Gastrocnemius medialis (tissue), 4 donors: ENCODE results near the gene GNG7. TPM values are rescaled to one million over a fixed set of nuclear protein-coding genes. Genes with fewer than 3 reads are reported as not detected.

Source experiments
- ATAC-seq, 2 donors: fragments of 150-250 bp; one replicate each; pipeline ENCODE4 v1.9.1; 2016
- DNase-seq, 2 donors: peaks; one replicate each; pipeline ENCODE4 v3.0.0-alpha.2; 2019
- H3K27ac ChIP-seq, 4 donors: fragments of 200-600 bp; sonication (generic); 1 replicate in 1 of 4; 2 replicates in 3 of 4; pipeline ENCODE4 v1.5.1; 2016 to 2018; ENCODE audit warnings: mild to moderate bottlenecking in 2 of 4, moderate library complexity in 1 of 4
- H3K27me3 ChIP-seq, 3 donors: fragments of 200-600 bp; sonication (generic) in 2 of 3; 1 replicate in 1 of 3; 2 replicates in 2 of 3; pipeline versions ENCODE4 v1.5.1 to v1.6.0; 2016 to 2019; ENCODE audit warnings: mild to moderate bottlenecking in 1 of 3, moderate library complexity in 1 of 3
- H3K36me3 ChIP-seq, 2 donors: fragments of 200-600 bp; sonication (generic) in 1 of 2; one replicate each; pipeline ENCODE4 v1.5.1; 2017 to 2018
- H3K4me1 ChIP-seq, 2 donors: fragments of 200-600 bp; sonication (generic) in 1 of 2; one replicate each; pipeline ENCODE4 v1.5.1; 2016 to 2017; ENCODE audit warnings: mild to moderate bottlenecking in 2 of 2
- H3K4me3 ChIP-seq, 4 donors: fragments of 200-600 bp; sonication (generic) in 3 of 4; 1 replicate in 1 of 4; 2 replicates in 3 of 4; pipeline ENCODE4 v1.5.1; 2016 to 2019; ENCODE audit warnings: mild to moderate bottlenecking in 2 of 4
- H3K9me3 ChIP-seq, 3 donors: fragments of 200-600 bp; sonication (generic) in 2 of 3; 1 replicate in 1 of 3; 2 replicates in 2 of 3; pipeline ENCODE4 v1.5.1; 2016 to 2019
- POLR2A ChIP-seq, 2 donors: fragments of 450-650 bp; IDR thresholded peaks; one replicate each; pipeline ENCODE4 v1.6.1; 2017; ENCODE audit warnings: antibody characterized with exemption in 2 of 2, mild to moderate bottlenecking in 2 of 2, moderate library complexity in 2 of 2
- in situ Hi-C, 4 donors: fragments of 200-750 bp; cut with MboI; loops; one replicate each; pipeline versions ENCODE4 v1.15.0 to v1.8.0; 2017; ENCODE audit warnings: low sequenced_read_pairs in 4 of 4
- intact Hi-C: fragments of 100-400 bp; cut with DNase I; formaldehyde crosslinking; loops from one replicate; pipeline ENCODE4 v1.15.1; 2023; ENCODE audit warnings: low total_unique reads
- total RNA-seq, 4 donors: library from RNA; depleted of rRNA; stranded (reverse); fragments of >200 nt; gene quantifications; one replicate each; pipeline versions ENCODE4 v1.1.0 to v1.2.3, GENCODE V29; 2016
- TF ChIP-seq, protein P1 (sequence below), 5 experiments: fragments of 450-650 bp in 3 of 5; fragments of 200-600 bp in 2 of 5; sonication (generic) in 2 of 5; IDR thresholded peaks in 4 of 5; conservative IDR thresholded peaks in 1 of 5; 1 replicate in 4 of 5; 2 replicates in 1 of 5; pipeline ENCODE4 v1.5.1; 2016 to 2019; ENCODE audit warnings: antibody characterized with exemption in 5 of 5, mild to moderate bottlenecking in 3 of 5, moderate library complexity in 3 of 5

GNG7 gene
- total RNA-seq, 4 donors from 2014 or later, result 0.46 to 1.1 (median 0.62) TPM

DNA sequence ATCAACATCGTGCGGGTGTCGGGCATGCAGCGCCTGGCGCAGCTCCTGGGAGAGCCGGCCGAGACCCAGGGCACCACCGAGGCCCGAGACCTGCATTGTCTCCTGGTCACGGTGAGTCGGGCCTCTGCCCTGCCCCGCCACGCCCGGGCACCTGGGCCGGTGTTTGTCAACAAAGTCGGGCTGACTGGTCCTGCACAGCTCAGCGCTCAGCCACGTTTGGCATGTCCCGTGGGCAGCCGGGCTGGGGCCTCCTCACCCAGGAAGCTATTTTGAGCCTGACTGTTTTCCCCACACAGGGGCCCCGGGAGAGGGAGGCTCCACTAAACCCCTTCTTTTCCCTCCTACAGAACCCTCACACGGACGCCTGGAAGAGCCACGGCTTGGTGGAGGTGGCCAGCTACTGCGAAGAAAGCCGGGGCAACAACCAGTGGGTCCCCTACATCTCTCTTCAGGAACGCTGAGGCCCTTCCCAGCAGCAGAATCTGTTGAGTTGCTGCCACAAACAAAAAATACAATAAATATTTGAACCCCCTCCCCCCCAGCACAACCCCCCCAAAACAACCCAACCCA lies 225.3 kb downstream of the GNG7 start:
- Histone ChIP-seq H3K27ac (peak overlapping the region; percentile 81 to 98 (median 90)), H3K36me3 (no peaks in the 10 kb centered on the region), H3K9me3 (no peaks in the 10 kb centered on the region), H3K27me3 (no peaks in the 10 kb centered on the region), H3K4me3 (peak overlapping the region; percentile 66 to 92 (median 84)), H3K4me1 (peaks cover 21 to 42% of the 10 kb centered on the region in 2 donors)
- ATAC-seq (peak; percentile 2 to 10), DNase-seq (peak; percentile 65 to 71)
- in situ Hi-C loops, result loop anchor here in 3 of 4 donors (5.0 to 10.0 kb wide), 5 partner anchors 65 to 138 kb away; no protein-coding TSS in a partner anchor
- intact Hi-C loops, result loop anchor here (2.0 kb wide), 1 partner anchor 18 kb away; no protein-coding TSS in a partner anchor
- TF ChIP-seq, protein P1, sequence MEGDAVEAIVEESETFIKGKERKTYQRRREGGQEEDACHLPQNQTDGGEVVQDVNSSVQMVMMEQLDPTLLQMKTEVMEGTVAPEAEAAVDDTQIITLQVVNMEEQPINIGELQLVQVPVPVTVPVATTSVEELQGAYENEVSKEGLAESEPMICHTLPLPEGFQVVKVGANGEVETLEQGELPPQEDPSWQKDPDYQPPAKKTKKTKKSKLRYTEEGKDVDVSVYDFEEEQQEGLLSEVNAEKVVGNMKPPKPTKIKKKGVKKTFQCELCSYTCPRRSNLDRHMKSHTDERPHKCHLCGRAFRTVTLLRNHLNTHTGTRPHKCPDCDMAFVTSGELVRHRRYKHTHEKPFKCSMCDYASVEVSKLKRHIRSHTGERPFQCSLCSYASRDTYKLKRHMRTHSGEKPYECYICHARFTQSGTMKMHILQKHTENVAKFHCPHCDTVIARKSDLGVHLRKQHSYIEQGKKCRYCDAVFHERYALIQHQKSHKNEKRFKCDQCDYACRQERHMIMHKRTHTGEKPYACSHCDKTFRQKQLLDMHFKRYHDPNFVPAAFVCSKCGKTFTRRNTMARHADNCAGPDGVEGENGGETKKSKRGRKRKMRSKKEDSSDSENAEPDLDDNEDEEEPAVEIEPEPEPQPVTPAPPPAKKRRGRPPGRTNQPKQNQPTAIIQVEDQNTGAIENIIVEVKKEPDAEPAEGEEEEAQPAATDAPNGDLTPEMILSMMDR (IDR thresholded peaks at IDR 0.05 in 4 of 5, conservative IDR thresholded peaks at IDR 0.05 in 1 of 5), result no peak
- peak in 1 of 2 donors; percentile 37 for TF ChIP-seq POLR2A (IDR thresholded peaks at IDR 0.05)

DNA sequence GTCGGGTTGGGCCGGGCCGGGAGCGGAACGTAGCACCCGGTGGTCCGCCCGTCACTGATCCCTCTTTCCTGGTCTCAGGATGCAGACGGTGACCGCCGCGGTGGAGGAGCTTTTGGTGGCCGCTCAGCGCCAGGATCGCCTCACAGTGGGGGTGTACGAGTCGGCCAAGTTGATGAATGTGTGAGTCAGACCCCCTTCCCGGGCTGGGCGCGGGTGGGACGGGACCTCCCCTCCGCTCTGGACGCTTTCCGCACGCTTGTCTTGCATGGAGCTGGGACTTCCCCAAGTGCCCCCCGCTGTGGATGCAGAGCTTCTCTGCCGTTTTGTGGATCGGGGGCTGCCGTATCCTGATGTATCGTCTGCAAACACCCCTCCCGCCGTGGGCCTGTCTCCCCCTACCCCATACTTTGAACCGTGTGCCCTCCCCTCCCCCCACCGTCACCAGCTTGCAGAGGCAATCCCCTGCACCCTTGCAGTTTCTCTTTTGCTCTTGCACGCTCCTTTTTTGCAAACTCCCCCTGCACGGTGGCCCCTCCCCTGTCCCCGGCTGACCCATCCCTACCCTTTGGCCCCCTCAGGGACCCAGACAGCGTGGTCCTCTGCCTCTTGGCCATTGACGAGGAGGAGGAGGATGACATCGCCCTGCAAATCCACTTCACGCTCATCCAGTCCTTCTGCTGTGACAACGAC lies 225.9 kb downstream of the GNG7 start:
- no peaks in the 10 kb centered on the region for H3K9me3 ChIP-seq
- DNase-seq (peak; percentile 15 to 36), ATAC-seq (no peak)
- TF ChIP-seq POLR2A (IDR thresholded peaks at IDR 0.05), result no peak
- TF ChIP-seq, protein P1 (IDR thresholded peaks at IDR 0.05 in 4 of 5, conservative IDR thresholded peaks at IDR 0.05 in 1 of 5), result no peak
- no peaks in the 10 kb centered on the region for H3K27me3 ChIP-seq
- H3K4me3 ChIP-seq, result peak overlapping the region; percentile 66 to 92 (median 84)
- in situ Hi-C loops, result loop anchor here in 3 of 4 donors (5.0 to 10.0 kb wide), 5 partner anchors 66 to 138 kb away; no protein-coding TSS in a partner anchor
- peak overlapping the region; percentile 81 to 98 (median 90) for H3K27ac ChIP-seq
- H3K4me1 ChIP-seq, result peaks cover 21 to 42% of the 10 kb centered on the region in 2 donors
- H3K36me3 ChIP-seq, result no peaks in the 10 kb centered on the region
- intact Hi-C loops, result loop anchor here (1.0 to 2.0 kb wide), 2 partner anchors 18 to 70 kb away; no protein-coding TSS in a partner anchor

DNA sequence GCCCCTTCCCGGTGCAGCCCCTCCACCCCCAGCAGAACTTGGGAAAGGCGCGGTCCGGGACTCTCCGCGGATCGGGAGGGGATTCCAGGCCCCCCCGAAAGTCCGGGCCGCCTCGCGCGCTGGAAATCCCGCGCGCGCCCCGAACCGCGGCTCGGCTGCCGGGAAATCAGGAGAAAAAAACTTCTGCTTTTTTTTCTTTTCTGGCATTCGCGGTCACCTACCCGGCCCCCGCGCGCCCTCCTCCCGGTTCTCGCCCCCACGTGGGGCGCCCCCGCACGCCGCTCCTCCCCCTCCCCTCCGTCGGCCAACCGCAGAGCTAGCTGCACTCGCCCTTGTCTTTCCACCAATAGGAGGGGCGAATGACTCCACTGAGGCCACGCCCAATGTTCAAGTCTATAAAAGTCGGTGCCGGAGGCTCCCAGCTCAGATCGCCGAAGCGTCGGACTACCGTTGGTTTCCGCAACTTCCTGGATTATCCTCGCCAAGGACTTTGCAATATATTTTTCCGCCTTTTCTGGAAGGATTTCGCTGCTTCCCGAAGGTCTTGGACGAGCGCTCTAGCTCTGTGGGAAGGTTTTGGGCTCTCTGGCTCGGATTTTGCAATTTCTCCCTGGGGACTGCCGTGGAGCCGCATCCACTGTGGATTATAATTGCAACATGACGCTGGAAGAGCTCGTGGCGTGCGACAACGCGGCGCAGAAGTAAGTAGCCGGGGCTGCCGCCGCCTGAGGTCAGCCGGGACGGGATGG lies 226.6 kb downstream of the GNG7 start, which contains the start of gene GADD45B:
TSS of gene GADD45B (plus strand) at position 426 of the 749 bp plus-strand sequence. CDS start at position 658, 232 bp downstream.
- in situ Hi-C loops, result loop anchor here in 3 of 4 donors (5.0 to 10.0 kb wide), 5 partner anchors 66 to 139 kb away; no protein-coding TSS in a partner anchor
- peaks cover 21 to 42% of the 10 kb centered on the region in 2 donors for H3K4me1 ChIP-seq
- peak; percentile 95 to 96 for DNase-seq

More for the DNA sequence above, 226.6 kb downstream of the GNG7 start, which contains the start of gene GADD45B:
- peak within 1 kb of the TSS; percentile 66 to 92 (median 84) for H3K4me3 ChIP-seq
- peak; percentile 85 to 86 for ATAC-seq
- no peaks in the 10 kb centered on the region for H3K9me3 ChIP-seq
- H3K36me3 ChIP-seq, result no peaks in the 10 kb centered on the region
- TF ChIP-seq, protein P1 (IDR thresholded peaks at IDR 0.05 in 4 of 5, conservative IDR thresholded peaks at IDR 0.05 in 1 of 5), result peak in 1 of 5 experiments; percentile 15
- peak; percentile 100 for TF ChIP-seq POLR2A (IDR thresholded peaks at IDR 0.05)
- no peaks in the 10 kb centered on the region for H3K27me3 ChIP-seq
- intact Hi-C loops, result loop anchor here (1.0 to 2.0 kb wide), 2 partner anchors 19 to 70 kb away; no protein-coding TSS in a partner anchor
- H3K27ac ChIP-seq, result peak within 1 kb of the TSS; percentile 81 to 98 (median 90)
